GM23338 (cell line): Measurements from ENCODE around the gene BLM.

ENCODE experiments used
- CREB1 ChIP-seq: fragments of 250-450 bp; sonication (Bioruptor Pico); IDR thresholded peaks from 2 replicates; pipeline ENCODE4 v1.5.0; 2020; ENCODE audit warnings: low read depth, mild to moderate bottlenecking, moderate library complexity
- EZH2 ChIP-seq: fragments of 200-600 bp; sonication (generic); IDR thresholded peaks from one replicate; pipeline ENCODE4 v1.8.0; 2017; ENCODE audit warnings: antibody characterized with exemption, mild to moderate bottlenecking, low read depth; ENCODE audit not compliant: unreplicated experiment
- EZH2phosphoT487 ChIP-seq: fragments of 200-600 bp; sonication (generic); IDR thresholded peaks from one replicate; pipeline ENCODE4 v1.8.1; 2018; ENCODE audit warnings: antibody characterized with exemption; ENCODE audit not compliant: unreplicated experiment
- JUNB ChIP-seq: IDR thresholded peaks from one replicate; pipeline ENCODE4 v1.6.1; 2016; ENCODE audit warnings: antibody characterized with exemption; ENCODE audit not compliant: unreplicated experiment
- NANOG ChIP-seq: IDR thresholded peaks from 2 replicates; pipeline ENCODE4 v1.6.1; 2016; ENCODE audit warnings: antibody characterized with exemption, borderline replicate concordance
- POLR2AphosphoS5 ChIP-seq: IDR thresholded peaks from 2 replicates; pipeline ENCODE4 v1.6.1; 2016; ENCODE audit warnings: antibody characterized with exemption, low read depth
- STAT1 ChIP-seq: IDR thresholded peaks from one replicate; pipeline ENCODE4 v1.6.1; 2016; ENCODE audit warnings: antibody characterized with exemption; ENCODE audit not compliant: unreplicated experiment
- ZNF114 ChIP-seq: fragments of 250-450 bp; sonication (Bioruptor Pico); IDR thresholded peaks from 2 replicates; pipeline ENCODE4 v1.5.0; 2020; ENCODE audit warnings: mild to moderate bottlenecking, moderate library complexity
- ZNF331 ChIP-seq: fragments of 250-450 bp; sonication (Bioruptor Pico); IDR thresholded peaks from 2 replicates; pipeline ENCODE4 v1.5.0; 2020; ENCODE audit warnings: low read depth, mild to moderate bottlenecking, moderate library complexity
- ZNF462 ChIP-seq: fragments of 250-450 bp; sonication (Bioruptor Pico); IDR thresholded peaks from 2 replicates; pipeline ENCODE4 v1.5.0; 2020; ENCODE audit warnings: mild to moderate bottlenecking, moderate library complexity
- TF ChIP-seq, protein P1 (sequence below), 2 experiments: fragments of 200-600 bp in 1 of 2; sonication (generic) in 1 of 2; conservative IDR thresholded peaks; 2 replicates each; pipeline versions ENCODE4 v1.5.1 to v1.6.1; 2016 to 2017; ENCODE audit warnings: antibody characterized with exemption in 2 of 2, low read depth in 2 of 2, mild to moderate bottlenecking in 2 of 2, moderate library complexity in 1 of 2
- TF ChIP-seq, protein P2 (sequence below): IDR thresholded peaks from one replicate; pipeline ENCODE4 v1.6.1; 2018; ENCODE audit warnings: antibody characterized with exemption; ENCODE audit not compliant: unreplicated experiment
- TF ChIP-seq, protein P3 (sequence below): IDR thresholded peaks from 2 replicates; pipeline ENCODE4 v1.6.1; 2016; ENCODE audit warnings: antibody characterized with exemption

- TF ChIP-seq, protein P1, sequence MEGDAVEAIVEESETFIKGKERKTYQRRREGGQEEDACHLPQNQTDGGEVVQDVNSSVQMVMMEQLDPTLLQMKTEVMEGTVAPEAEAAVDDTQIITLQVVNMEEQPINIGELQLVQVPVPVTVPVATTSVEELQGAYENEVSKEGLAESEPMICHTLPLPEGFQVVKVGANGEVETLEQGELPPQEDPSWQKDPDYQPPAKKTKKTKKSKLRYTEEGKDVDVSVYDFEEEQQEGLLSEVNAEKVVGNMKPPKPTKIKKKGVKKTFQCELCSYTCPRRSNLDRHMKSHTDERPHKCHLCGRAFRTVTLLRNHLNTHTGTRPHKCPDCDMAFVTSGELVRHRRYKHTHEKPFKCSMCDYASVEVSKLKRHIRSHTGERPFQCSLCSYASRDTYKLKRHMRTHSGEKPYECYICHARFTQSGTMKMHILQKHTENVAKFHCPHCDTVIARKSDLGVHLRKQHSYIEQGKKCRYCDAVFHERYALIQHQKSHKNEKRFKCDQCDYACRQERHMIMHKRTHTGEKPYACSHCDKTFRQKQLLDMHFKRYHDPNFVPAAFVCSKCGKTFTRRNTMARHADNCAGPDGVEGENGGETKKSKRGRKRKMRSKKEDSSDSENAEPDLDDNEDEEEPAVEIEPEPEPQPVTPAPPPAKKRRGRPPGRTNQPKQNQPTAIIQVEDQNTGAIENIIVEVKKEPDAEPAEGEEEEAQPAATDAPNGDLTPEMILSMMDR (conservative IDR thresholded peaks at IDR 0.05; ENCODE audit: low read depth in 2 of 2), result no peak
- TF ChIP-seq EZH2 (no peak), JUNB (no peak), ZNF462 (CRISPR knock-in tag) (no peak), POLR2AphosphoS5 (no peak), NANOG (no peak), EZH2phosphoT487 (no peak), CREB1 (CRISPR knock-in tag) (no peak), ZNF331 (CRISPR knock-in tag) (no peak), STAT1 (no peak), ZNF114 (CRISPR knock-in tag) (no peak)
- TF ChIP-seq, protein P2, sequence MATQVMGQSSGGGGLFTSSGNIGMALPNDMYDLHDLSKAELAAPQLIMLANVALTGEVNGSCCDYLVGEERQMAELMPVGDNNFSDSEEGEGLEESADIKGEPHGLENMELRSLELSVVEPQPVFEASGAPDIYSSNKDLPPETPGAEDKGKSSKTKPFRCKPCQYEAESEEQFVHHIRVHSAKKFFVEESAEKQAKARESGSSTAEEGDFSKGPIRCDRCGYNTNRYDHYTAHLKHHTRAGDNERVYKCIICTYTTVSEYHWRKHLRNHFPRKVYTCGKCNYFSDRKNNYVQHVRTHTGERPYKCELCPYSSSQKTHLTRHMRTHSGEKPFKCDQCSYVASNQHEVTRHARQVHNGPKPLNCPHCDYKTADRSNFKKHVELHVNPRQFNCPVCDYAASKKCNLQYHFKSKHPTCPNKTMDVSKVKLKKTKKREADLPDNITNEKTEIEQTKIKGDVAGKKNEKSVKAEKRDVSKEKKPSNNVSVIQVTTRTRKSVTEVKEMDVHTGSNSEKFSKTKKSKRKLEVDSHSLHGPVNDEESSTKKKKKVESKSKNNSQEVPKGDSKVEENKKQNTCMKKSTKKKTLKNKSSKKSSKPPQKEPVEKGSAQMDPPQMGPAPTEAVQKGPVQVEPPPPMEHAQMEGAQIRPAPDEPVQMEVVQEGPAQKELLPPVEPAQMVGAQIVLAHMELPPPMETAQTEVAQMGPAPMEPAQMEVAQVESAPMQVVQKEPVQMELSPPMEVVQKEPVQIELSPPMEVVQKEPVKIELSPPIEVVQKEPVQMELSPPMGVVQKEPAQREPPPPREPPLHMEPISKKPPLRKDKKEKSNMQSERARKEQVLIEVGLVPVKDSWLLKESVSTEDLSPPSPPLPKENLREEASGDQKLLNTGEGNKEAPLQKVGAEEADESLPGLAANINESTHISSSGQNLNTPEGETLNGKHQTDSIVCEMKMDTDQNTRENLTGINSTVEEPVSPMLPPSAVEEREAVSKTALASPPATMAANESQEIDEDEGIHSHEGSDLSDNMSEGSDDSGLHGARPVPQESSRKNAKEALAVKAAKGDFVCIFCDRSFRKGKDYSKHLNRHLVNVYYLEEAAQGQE, result no peak
- TF ChIP-seq, protein P3, sequence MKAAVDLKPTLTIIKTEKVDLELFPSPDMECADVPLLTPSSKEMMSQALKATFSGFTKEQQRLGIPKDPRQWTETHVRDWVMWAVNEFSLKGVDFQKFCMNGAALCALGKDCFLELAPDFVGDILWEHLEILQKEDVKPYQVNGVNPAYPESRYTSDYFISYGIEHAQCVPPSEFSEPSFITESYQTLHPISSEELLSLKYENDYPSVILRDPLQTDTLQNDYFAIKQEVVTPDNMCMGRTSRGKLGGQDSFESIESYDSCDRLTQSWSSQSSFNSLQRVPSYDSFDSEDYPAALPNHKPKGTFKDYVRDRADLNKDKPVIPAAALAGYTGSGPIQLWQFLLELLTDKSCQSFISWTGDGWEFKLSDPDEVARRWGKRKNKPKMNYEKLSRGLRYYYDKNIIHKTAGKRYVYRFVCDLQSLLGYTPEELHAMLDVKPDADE, result no peak
Observed at GRCh38 chr15:90718232-90718631, 1.1 kb downstream of the BLM start.
